HepG2 (cell line): ENCODE results near the gene CACHD1. TPM values are rescaled to one million over a fixed set of nuclear protein-coding genes. Genes with fewer than 3 reads are reported as not detected.

Experiments
- ATAC-seq: fragments of 200-7000 bp; cut with Tn5 transposase; 3 replicates; pipeline ENCODE4 v1.9.1; 2020; ENCODE audit warnings: mild to moderate bottlenecking, moderate library complexity
- BruUV-seq: library from RNA; stranded (reverse); fragments of 400-500 nt; replicated peaks from 2 replicates; lab custom pipeline; 2021; lab: Mats Ljungman, UMichigan
- CTCF ChIA-PET: fragments of 300-600 bp; formaldehyde crosslinking; extraction: SDS; loops from one replicate; lab custom pipeline; 2021; ENCODE audit warnings: low total read pairs, inconsistent platforms, low intra/inter-chr PET ratio; lab: Yijun Ruan, JAX
- POLR2A ChIA-PET: fragments of 350-600 bp; sonication (Branson Sonifier 250); formaldehyde crosslinking; loops from one replicate; lab custom pipeline; 2020; ENCODE audit warnings: antibody characterized with exemption, inconsistent platforms; lab: Yijun Ruan, JAX
- DNase-seq: peaks from one replicate; pipeline ENCODE4 v3.0.0-alpha.2; 2015; ENCODE audit warnings: low spot score
- FAIRE-seq: peaks from 3 replicates; lab custom pipeline; 2011; peaks lifted over from hg19 to GRCh38; lab: Jason Lieb, UNC
- H2AFZ ChIP-seq: one replicate; pipeline ENCODE4 v1.6.1; 2011; ENCODE audit warnings: low read length, inconsistent platforms
- H3K27ac ChIP-seq: fragments of 300-600 bp; 3 replicates; pipeline ENCODE4 v1.8.0; 2011; ENCODE audit warnings: mixed run types, mild to moderate bottlenecking, mixed read lengths, low read length, inconsistent platforms; ENCODE audit not compliant: insufficient read depth; ENCODE audit errors: extremely low read length
- H3K27me3 ChIP-seq, 2 experiments: fragments of 200-600 bp in 1 of 2; 2 replicates in 1 of 2; 3 replicates in 1 of 2; pipeline versions ENCODE4 v1.6.0 to v1.8.0; 2011; ENCODE audit warnings: low read length in 2 of 2, mild to moderate bottlenecking in 2 of 2, moderate library complexity in 2 of 2, inconsistent platforms in 1 of 2; ENCODE audit not compliant: insufficient read depth in 2 of 2, control insufficient read depth in 1 of 2
- H3K36me3 ChIP-seq, 2 experiments: fragments of 200-600 bp in 1 of 2; replicated peaks in 1 of 2; 2 replicates in 1 of 2; 3 replicates in 1 of 2; pipeline versions ENCODE4 v1.5.1 to v1.8.0; 2011; ENCODE audit warnings: low read length in 2 of 2, inconsistent platforms in 1 of 2; ENCODE audit not compliant: insufficient read depth in 2 of 2, control insufficient read depth in 1 of 2
- H3K4me1 ChIP-seq: 2 replicates; pipeline ENCODE4 v1.5.1; 2012; ENCODE audit warnings: low read length, inconsistent platforms; ENCODE audit not compliant: insufficient read depth
- H3K4me2 ChIP-seq: 2 replicates; pipeline ENCODE4 v1.6.0; 2011; ENCODE audit warnings: low read depth, low read length, inconsistent platforms
- H3K4me3 ChIP-seq, 3 experiments: fragments of 200-600 bp in 1 of 3; sonication (generic), shearing (Covaris generic) in 1 of 3; replicated peaks in 1 of 3; 2 replicates each; pipeline ENCODE4 v1.5.1; 2011 to 2016; ENCODE audit warnings: low read length in 3 of 3, inconsistent platforms in 2 of 3, low read depth in 2 of 3, mild to moderate bottlenecking in 2 of 3, control low read depth in 1 of 3, mixed read lengths in 1 of 3; ENCODE audit not compliant: insufficient read depth in 1 of 3
- H3K79me2 ChIP-seq: one replicate; pipeline ENCODE4 v1.6.1; 2011; ENCODE audit warnings: low read length, inconsistent platforms; ENCODE audit not compliant: insufficient read depth
- H3K9ac ChIP-seq: 2 replicates; pipeline ENCODE4 v1.6.0; 2011; ENCODE audit warnings: mild to moderate bottlenecking, low read depth, low read length, inconsistent platforms; ENCODE audit not compliant: insufficient read depth
- H3K9me3 ChIP-seq: 2 replicates; pipeline ENCODE4 v1.5.1; 2012; ENCODE audit warnings: mild to moderate bottlenecking, low read length
- H4K20me1 ChIP-seq: 2 replicates; pipeline ENCODE4 v1.6.0; 2011; ENCODE audit warnings: inconsistent platforms, mild to moderate bottlenecking, low read length, moderate library complexity; ENCODE audit not compliant: insufficient read depth
- GATAD2A ChIP-seq: IDR thresholded peaks from 2 replicates; pipeline ENCODE4 v1.6.1; 2016
- HOXA5 ChIP-seq: sonication (generic); formaldehyde crosslinking; IDR thresholded peaks from 2 replicates; pipeline ENCODE4 v1.4.0; 2020; ENCODE audit warnings: missing genetic modification reagents
- MAZ ChIP-seq, 2 experiments: sonication (generic) in 1 of 2; formaldehyde crosslinking in 1 of 2; IDR thresholded peaks; 2 replicates each; pipeline versions ENCODE4 v1.5.0 to v1.6.1; 2012 to 2020; ENCODE audit warnings: low read depth in 2 of 2, mild to moderate bottlenecking in 2 of 2, borderline replicate concordance in 1 of 2, improper control_type of control experiment in 1 of 2, low read length in 1 of 2, missing genetic modification reagents in 1 of 2, moderate library complexity in 1 of 2
- RARG ChIP-seq: sonication (generic); formaldehyde crosslinking; IDR thresholded peaks from 2 replicates; pipeline ENCODE4 v1.4.0; 2020; ENCODE audit warnings: low read depth, mild to moderate bottlenecking, missing genetic modification reagents
- RELA ChIP-seq: sonication (generic); formaldehyde crosslinking; IDR thresholded peaks from 2 replicates; pipeline ENCODE4 v1.4.0; 2020; ENCODE audit warnings: missing genetic modification reagents
- SALL2 ChIP-seq: sonication (generic); formaldehyde crosslinking; IDR thresholded peaks from 2 replicates; pipeline ENCODE4 v1.8.1; 2023; ENCODE audit warnings: mild to moderate bottlenecking, missing genetic modification reagents, inconsistent platforms
- SIN3A ChIP-seq: IDR thresholded peaks from 2 replicates; pipeline ENCODE4 v1.6.1; 2011; ENCODE audit warnings: low read depth, mild to moderate bottlenecking, control low read depth, low read length, borderline replicate concordance
- TMF1 ChIP-seq: sonication (generic); formaldehyde crosslinking; IDR thresholded peaks from 2 replicates; pipeline ENCODE4 v1.8.1; 2022; ENCODE audit warnings: low read depth, missing genetic modification reagents
- TRIM22 ChIP-seq: fragments of 450-650 bp; IDR thresholded peaks from 2 replicates; pipeline ENCODE4 v1.6.1; 2017
- ZHX1 ChIP-seq: sonication (generic); formaldehyde crosslinking; IDR thresholded peaks from 2 replicates; pipeline ENCODE4 v1.8.1; 2022; ENCODE audit warnings: low read depth, mild to moderate bottlenecking, missing genetic modification reagents
- ZNF101 ChIP-seq: sonication (generic); formaldehyde crosslinking; IDR thresholded peaks from 2 replicates; pipeline ENCODE4 v1.4.0; 2020; ENCODE audit warnings: mild to moderate bottlenecking, low read depth, missing genetic modification reagents, borderline replicate concordance
- ZNF232 ChIP-seq: sonication (generic); formaldehyde crosslinking; IDR thresholded peaks from 2 replicates; pipeline ENCODE4 v1.4.0; 2020; ENCODE audit warnings: missing genetic modification reagents, borderline replicate concordance
- ZNF563 ChIP-seq: sonication (generic); formaldehyde crosslinking; IDR thresholded peaks from 2 replicates; pipeline ENCODE4 v1.8.0; 2022; ENCODE audit warnings: mild to moderate bottlenecking, moderate library complexity, missing genetic modification reagents
- ZNF709 ChIP-seq: sonication (generic); formaldehyde crosslinking; IDR thresholded peaks from 2 replicates; pipeline ENCODE4 v1.5.0; 2020; ENCODE audit warnings: mild to moderate bottlenecking, missing genetic modification reagents
- ZNF777 ChIP-seq: sonication (generic); formaldehyde crosslinking; IDR thresholded peaks from 2 replicates; pipeline ENCODE4 v1.4.0; 2020; ENCODE audit warnings: missing genetic modification reagents
- ZNF878 ChIP-seq: sonication (generic); formaldehyde crosslinking; IDR thresholded peaks from 2 replicates; pipeline ENCODE4 v1.8.1; 2023; ENCODE audit warnings: mild to moderate bottlenecking, missing genetic modification reagents, moderate library complexity
- WGBS: methylation state at CpG from one replicate; pipeline ENCODE4 v1.1.6; 2017; ENCODE audit warnings: low lambda C conversion rate; 5-methylcytosine and 5-hydroxymethylcytosine counted together
- in situ Hi-C: cut with HindIII; loops from 2 replicates; pipeline ENCODE4 v1.10.0; 2017; ENCODE audit warnings: low pct_unique_long_range_greater_than_20kb; ENCODE audit not compliant: extremely low pct_ligation_motif_present
- intact Hi-C: fragments of 100-400 bp; cut with micrococcal nuclease; formaldehyde crosslinking; loops from one replicate; pipeline ENCODE4 v1.10.0; 2022; ENCODE audit not compliant: unreplicated experiment
- polyA plus RNA-seq, 8 experiments: library from polyadenylated mRNA; depleted of rRNA in 3 of 8; stranded (reverse) in 7 of 8; unstranded in 1 of 8; fragments of >200 nt; fragmentation: Illumina TruSeq in 4 of 8; extraction: Trizol in 4 of 8; gene quantifications; 2 replicates each; pipeline versions ENCODE4 v1.2.1 to v1.2.3, GENCODE V29; 2011 to 2016; ENCODE audit warnings: low read depth in 4 of 8, missing spikeins in 1 of 8, mixed read lengths in 1 of 8; ENCODE audit not compliant: insufficient read depth in 1 of 8
- total RNA-seq, 5 experiments: library from RNA; depleted of rRNA; stranded (reverse); fragments of >200 nt; fragmentation: Illumina TruSeq; extraction: Trizol; gene quantifications; 2 replicates each; pipeline ENCODE4 v1.2.3, GENCODE V29; 2016; ENCODE audit warnings: low read depth in 1 of 5
- TF ChIP-seq, protein P1 (sequence below): IDR thresholded peaks from 2 replicates; pipeline ENCODE4 v1.6.1; 2016; ENCODE audit warnings: control low read depth

CACHD1 gene
- total and polyA plus RNA-seq, 2 of the 13 experiments (the other 11 are each of a cell fraction or from before 2014, with no cell fraction given): 0.11 TPM; not detected in 1

DNA sequence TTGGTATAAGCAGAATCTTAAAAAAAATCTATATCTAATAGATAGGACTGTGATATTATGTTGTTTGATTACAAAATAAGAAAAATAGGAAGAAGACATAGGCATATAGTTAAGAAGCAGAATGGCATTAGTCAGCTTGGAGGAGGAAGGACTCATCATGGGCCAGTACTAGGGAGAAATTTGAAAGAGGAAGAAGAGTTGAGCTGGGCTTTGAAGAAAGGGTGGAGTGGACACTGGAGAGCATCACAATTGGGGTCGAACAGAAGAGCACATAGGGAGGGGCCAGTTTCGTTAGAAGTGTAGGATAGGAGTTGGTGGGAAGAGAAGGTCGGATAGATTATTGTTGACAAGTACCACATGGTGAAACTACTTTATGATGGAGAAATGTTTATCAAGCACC lies 129.3 kb downstream of the CACHD1 start:
- Histone ChIP-seq H3K27ac (no peak overlapping the region), H3K9ac (no peak overlapping the region), H3K27me3 (peaks cover 4 to 45% of the 10 kb centered on the region in 2 experiments; a peak in 4 of 5 replicates), H4K20me1 (no peaks in the 10 kb centered on the region), H3K4me3 (no peak overlapping the region), H3K36me3 (no peaks in the 10 kb centered on the region), H3K79me2 (no peaks in the 10 kb centered on the region), H3K4me2 (no peak overlapping the region), H3K9me3 (no peaks in the 10 kb centered on the region)
- ATAC-seq: no peak
- BruUV-seq: no TSS peak
- intact Hi-C loops: no loop called here
- ChIA-PET POLR2A (no interaction called here), CTCF (no interaction called here)
- no peak for DNase-seq
- in situ Hi-C loops: no loop called here
- WGBS: 6% methylated on average over 3 of the region's 3 CpGs
- TF ChIP-seq ZNF101 (CRISPR knock-in tag) (no peak), RARG (CRISPR knock-in tag) (no peak), RELA (CRISPR knock-in tag) (no peak), GATAD2A (CRISPR knock-in tag) (no peak), ZNF563 (CRISPR knock-in tag) (no peak), ZNF232 (CRISPR knock-in tag) (no peak), TMF1 (no peak), TRIM22 (no peak), SIN3A (no peak), ZHX1 (CRISPR knock-in tag) (no peak), ZNF878 (CRISPR knock-in tag) (no peak), MAZ (IDR thresholded peaks at IDR 0.05; ENCODE audit: borderline replicate concordance, low read depth, low read length) (no peak), MAZ (CRISPR knock-in tag; IDR thresholded peaks at IDR 0.05; ENCODE audit: low read depth) (no peak), ZNF709 (no peak), HOXA5 (no peak), ZNF777 (no peak), SALL2 (CRISPR knock-in tag) (no peak)
- TF ChIP-seq, protein P1, sequence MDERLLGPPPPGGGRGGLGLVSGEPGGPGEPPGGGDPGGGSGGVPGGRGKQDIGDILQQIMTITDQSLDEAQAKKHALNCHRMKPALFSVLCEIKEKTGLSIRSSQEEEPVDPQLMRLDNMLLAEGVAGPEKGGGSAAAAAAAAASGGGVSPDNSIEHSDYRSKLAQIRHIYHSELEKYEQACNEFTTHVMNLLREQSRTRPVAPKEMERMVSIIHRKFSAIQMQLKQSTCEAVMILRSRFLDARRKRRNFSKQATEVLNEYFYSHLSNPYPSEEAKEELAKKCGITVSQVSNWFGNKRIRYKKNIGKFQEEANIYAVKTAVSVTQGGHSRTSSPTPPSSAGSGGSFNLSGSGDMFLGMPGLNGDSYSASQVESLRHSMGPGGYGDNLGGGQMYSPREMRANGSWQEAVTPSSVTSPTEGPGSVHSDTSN: no peak
- TF ChIP-seq, all 625 proteins: peak for 0
- H2AFZ ChIP-seq: no peak overlapping the region
- H3K4me1 ChIP-seq: peaks cover 15% of the 10 kb centered on the region
- no peak for FAIRE-seq
